Measurements from ENCODE around the gene EXOC3L4.

DNA sequence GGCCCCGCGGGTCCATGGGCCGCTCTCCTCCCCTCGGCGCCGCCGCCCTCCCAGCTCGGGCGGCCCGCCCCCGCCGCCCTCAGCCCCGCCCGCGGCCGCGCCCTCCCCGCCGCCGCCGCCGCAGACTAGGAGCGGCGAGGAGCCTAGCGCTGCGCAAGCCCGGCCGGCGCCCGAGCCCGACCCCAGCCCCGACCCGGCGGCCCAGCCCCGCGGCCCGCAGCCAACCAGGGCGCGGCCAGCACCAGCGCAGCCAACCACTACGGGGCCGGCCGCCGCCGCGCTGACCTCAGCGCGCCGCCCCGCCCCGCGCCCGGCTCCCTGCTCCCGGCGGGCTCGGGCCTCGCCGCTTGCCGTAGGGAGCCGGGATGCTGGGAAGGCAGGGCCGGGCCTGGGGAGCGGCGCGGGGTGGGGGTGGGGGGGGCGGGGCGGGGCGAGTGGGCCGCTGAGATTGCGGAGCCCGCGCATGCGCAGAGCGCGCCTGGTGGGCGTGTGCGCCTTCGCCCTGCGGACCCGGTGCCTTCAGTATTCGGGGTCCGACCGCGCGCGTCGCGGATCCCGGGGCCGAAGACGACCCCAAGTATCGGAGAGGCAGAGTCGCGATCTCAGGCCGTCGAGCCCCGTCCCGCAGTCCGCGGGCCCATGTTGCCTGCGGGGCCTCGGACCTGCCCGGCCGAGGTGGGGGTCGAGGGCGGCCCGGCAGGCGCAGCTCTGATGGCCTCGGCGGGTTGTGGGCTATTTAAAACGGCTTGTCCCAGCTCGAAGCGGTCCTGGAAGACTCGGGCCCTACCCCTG, 37.0 kb upstream of the EXOC3L4 start, which contains the start of gene CDC42BPB:
- TF ChIP-seq, protein P1, sequence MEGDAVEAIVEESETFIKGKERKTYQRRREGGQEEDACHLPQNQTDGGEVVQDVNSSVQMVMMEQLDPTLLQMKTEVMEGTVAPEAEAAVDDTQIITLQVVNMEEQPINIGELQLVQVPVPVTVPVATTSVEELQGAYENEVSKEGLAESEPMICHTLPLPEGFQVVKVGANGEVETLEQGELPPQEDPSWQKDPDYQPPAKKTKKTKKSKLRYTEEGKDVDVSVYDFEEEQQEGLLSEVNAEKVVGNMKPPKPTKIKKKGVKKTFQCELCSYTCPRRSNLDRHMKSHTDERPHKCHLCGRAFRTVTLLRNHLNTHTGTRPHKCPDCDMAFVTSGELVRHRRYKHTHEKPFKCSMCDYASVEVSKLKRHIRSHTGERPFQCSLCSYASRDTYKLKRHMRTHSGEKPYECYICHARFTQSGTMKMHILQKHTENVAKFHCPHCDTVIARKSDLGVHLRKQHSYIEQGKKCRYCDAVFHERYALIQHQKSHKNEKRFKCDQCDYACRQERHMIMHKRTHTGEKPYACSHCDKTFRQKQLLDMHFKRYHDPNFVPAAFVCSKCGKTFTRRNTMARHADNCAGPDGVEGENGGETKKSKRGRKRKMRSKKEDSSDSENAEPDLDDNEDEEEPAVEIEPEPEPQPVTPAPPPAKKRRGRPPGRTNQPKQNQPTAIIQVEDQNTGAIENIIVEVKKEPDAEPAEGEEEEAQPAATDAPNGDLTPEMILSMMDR (optimal IDR thresholded peaks at IDR 0.05 in 1 of 3, IDR thresholded peaks at IDR 0.05 in 1 of 3, conservative IDR thresholded peaks at IDR 0.05 in 1 of 3; ENCODE audit: extremely low read depth in 1 of 3, insufficient read depth in 2 of 3, low read length in 3 of 3) = no peak
- no peak for TF ChIP-seq EZH2 (IDR thresholded peaks at IDR 0.05; ENCODE audit: low read length)
